Peyer's patch (tissue), 4 donors: ENCODE measurements around the gene ECT2L.

Experiments used
- CTCF ChIP-seq, 6 experiments: fragments of 450-650 bp in 4 of 6; fragments of 200-600 bp in 2 of 6; sonication (generic) in 1 of 6; IDR thresholded peaks; one replicate each; pipeline ENCODE4 v1.5.1; 2017 to 2019; ENCODE audit warnings: antibody characterized with exemption in 6 of 6, mild to moderate bottlenecking in 3 of 6, moderate library complexity in 1 of 6
- POLR2A ChIP-seq, 2 donors: fragments of 450-650 bp; IDR thresholded peaks; one replicate each; pipeline ENCODE4 v1.5.1; 2017; ENCODE audit warnings: antibody characterized with exemption in 2 of 2, mild to moderate bottlenecking in 2 of 2, moderate library complexity in 2 of 2

- TF ChIP-seq POLR2A (IDR thresholded peaks at IDR 0.05) (no peak), CTCF (IDR thresholded peaks at IDR 0.05) (no peak)
Observed at GRCh38 chr6:138896104-138896756, 100.3 kb downstream of the ECT2L start.
